HG02981 (cell line): ENCODE measurements around the gene TTC7B.
A peak's percentile ranks its signal among the peaks of the same experiment; 100 is the strongest.

Experiments
- ATAC-seq: cut with Tn5 transposase; IDR thresholded peaks from one replicate; pipeline ENCODE4 v1.9.1; 2021; ENCODE audit warnings: mild to moderate bottlenecking, moderate library complexity; ENCODE audit not compliant: unreplicated experiment

TTC7B gene

GRCh38 chr14:90777830-90778485, 38.3 kb downstream of the TTC7B start:
- ATAC-seq = no peak

- no peak for ATAC-seq
Observed at GRCh38 chr14:90777358-90777757, 38.9 kb downstream of the TTC7B start.

- ATAC-seq = no peak
Observed at GRCh38 chr14:90775441-90775840, 40.8 kb downstream of the TTC7B start.

- no peak for ATAC-seq
Observed at GRCh38 chr14:90774316-90774715, 41.9 kb downstream of the TTC7B start.

- ATAC-seq = no peak
Observed at GRCh38 chr14:90773705-90774104, 42.5 kb downstream of the TTC7B start.

- ATAC-seq = no peak
Observed at GRCh38 chr14:90773196-90773486, 43.1 kb downstream of the TTC7B start.

GRCh38 chr14:90767899-90768298, 48.3 kb downstream of the TTC7B start:
- no peak for ATAC-seq

- ATAC-seq = no peak
Observed at GRCh38 chr14:90760591-90761316, 55.5 kb downstream of the TTC7B start.

GRCh38 chr14:90760078-90760444, 56.2 kb downstream of the TTC7B start:
- ATAC-seq = no peak

- peak; percentile 37 for ATAC-seq
Observed at GRCh38 chr14:90759370-90760077, 56.7 kb downstream of the TTC7B start.

GRCh38 chr14:90758959-90759358, 57.3 kb downstream of the TTC7B start:
- no peak for ATAC-seq

- ATAC-seq = peak; percentile 92
Observed at GRCh38 chr14:90758028-90758889, 58.0 kb downstream of the TTC7B start.

- ATAC-seq = no peak
Observed at GRCh38 chr14:90757452-90757851, 58.8 kb downstream of the TTC7B start.

- no peak for ATAC-seq
Observed at GRCh38 chr14:90756755-90757345, 59.4 kb downstream of the TTC7B start.

- ATAC-seq = no peak
Observed at GRCh38 chr14:90755661-90756304, 60.4 kb downstream of the TTC7B start.

GRCh38 chr14:90753456-90754005, 62.7 kb downstream of the TTC7B start:
- no peak for ATAC-seq

- no peak for ATAC-seq
Observed at GRCh38 chr14:90750701-90751100, 65.5 kb downstream of the TTC7B start.

- ATAC-seq = no peak
Observed at GRCh38 chr14:90750191-90750590, 66.0 kb downstream of the TTC7B start.

- no peak for ATAC-seq
Observed at GRCh38 chr14:90747909-90748308, 68.3 kb downstream of the TTC7B start.

- ATAC-seq = no peak
Observed at GRCh38 chr14:90743826-90744225, 72.4 kb downstream of the TTC7B start.
